ENCODE measurements around the gene KCNMA1. TPM values are rescaled to one million over a fixed set of nuclear protein-coding genes. Genes with fewer than 3 reads are reported as not detected.

KCNMA1 gene
- total RNA-seq, 2 donors from 2014 or later = 5.9 to 9.3 TPM

GRCh38 chr10:77393821-77394501 is 243.6 kb downstream of the KCNMA1 start:
- Histone ChIP-seq H3K36me3 (replicated peaks in 1 of 2; ENCODE audit: insufficient read depth in 1 of 2, low read depth in 2 of 2) (no peaks in the 10 kb centered on the region), H3K9me3 (no peaks in the 10 kb centered on the region), H3K4me3 (no peak overlapping the region), H3K27me3 (no peaks in the 10 kb centered on the region), H3K4me1 (peaks cover 50% of the 10 kb centered on the region), H3K27ac (no peak overlapping the region)
- no peak for ATAC-seq
- TF ChIP-seq, protein P1, sequence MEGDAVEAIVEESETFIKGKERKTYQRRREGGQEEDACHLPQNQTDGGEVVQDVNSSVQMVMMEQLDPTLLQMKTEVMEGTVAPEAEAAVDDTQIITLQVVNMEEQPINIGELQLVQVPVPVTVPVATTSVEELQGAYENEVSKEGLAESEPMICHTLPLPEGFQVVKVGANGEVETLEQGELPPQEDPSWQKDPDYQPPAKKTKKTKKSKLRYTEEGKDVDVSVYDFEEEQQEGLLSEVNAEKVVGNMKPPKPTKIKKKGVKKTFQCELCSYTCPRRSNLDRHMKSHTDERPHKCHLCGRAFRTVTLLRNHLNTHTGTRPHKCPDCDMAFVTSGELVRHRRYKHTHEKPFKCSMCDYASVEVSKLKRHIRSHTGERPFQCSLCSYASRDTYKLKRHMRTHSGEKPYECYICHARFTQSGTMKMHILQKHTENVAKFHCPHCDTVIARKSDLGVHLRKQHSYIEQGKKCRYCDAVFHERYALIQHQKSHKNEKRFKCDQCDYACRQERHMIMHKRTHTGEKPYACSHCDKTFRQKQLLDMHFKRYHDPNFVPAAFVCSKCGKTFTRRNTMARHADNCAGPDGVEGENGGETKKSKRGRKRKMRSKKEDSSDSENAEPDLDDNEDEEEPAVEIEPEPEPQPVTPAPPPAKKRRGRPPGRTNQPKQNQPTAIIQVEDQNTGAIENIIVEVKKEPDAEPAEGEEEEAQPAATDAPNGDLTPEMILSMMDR (IDR thresholded peaks at IDR 0.05) = no peak
- TF ChIP-seq POLR2A (IDR thresholded peaks at IDR 0.05) = no peak
- no peak for DNase-seq
- 88 to 95% methylated on average over 5 to 9 of the region's 9 CpGs for WGBS, 2 donors
- intact Hi-C loops (cut with DNase I) = no loop called here

- TF ChIP-seq POLR2A (IDR thresholded peaks at IDR 0.05) = no peak
- TF ChIP-seq, protein P1 (IDR thresholded peaks at IDR 0.05) = no peak
- 91 to 100% methylated on average over 3 of the region's 3 CpGs for WGBS, 2 donors
- peaks cover 50% of the 10 kb centered on the region for H3K4me1 ChIP-seq
- no peaks in the 10 kb centered on the region for H3K27me3 ChIP-seq
- H3K4me3 ChIP-seq = no peak overlapping the region
- H3K36me3 ChIP-seq (replicated peaks in 1 of 2; ENCODE audit: insufficient read depth in 1 of 2, low read depth in 2 of 2) = no peaks in the 10 kb centered on the region
- no peak for DNase-seq
- no peak overlapping the region for H3K27ac ChIP-seq
- intact Hi-C loops (cut with DNase I) = no loop called here
- no peak for ATAC-seq
- no peaks in the 10 kb centered on the region for H3K9me3 ChIP-seq
Measured at GRCh38 chr10:77393411-77393810, 244.2 kb downstream of the KCNMA1 start.

DNA sequence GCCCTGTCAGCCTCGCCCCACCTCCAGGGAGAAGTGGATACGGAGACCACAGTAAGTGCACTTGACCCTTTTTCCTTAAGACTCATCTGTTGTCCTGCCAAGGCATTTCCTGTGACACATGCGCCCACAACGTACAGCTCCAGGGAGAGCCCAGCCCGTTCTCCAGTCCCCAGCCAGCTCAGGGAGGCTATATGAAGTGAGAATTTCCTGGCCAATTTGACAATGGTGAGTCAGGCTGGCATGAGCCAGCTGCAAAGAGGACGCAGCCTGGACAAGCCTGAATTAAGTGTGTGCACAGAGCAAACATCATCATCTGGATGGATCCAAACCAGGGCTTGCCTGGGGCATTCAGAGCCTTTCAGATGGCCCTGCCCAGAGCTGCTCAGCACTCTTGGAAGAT is 244.8 kb downstream of the KCNMA1 start:
- intact Hi-C loops (cut with DNase I) = no loop called here
- no peak for DNase-seq
- Histone ChIP-seq H3K27me3 (no peaks in the 10 kb centered on the region), H3K4me3 (no peak overlapping the region), H3K36me3 (replicated peaks in 1 of 2; ENCODE audit: insufficient read depth in 1 of 2, low read depth in 2 of 2) (no peaks in the 10 kb centered on the region), H3K4me1 (peaks cover 52% of the 10 kb centered on the region), H3K9me3 (no peaks in the 10 kb centered on the region), H3K27ac (no peak overlapping the region)
- no peak for ATAC-seq
- TF ChIP-seq POLR2A (IDR thresholded peaks at IDR 0.05) = no peak
- TF ChIP-seq, protein P1 (IDR thresholded peaks at IDR 0.05) = no peak
- WGBS, 2 donors = 77 to 78% methylated on average over 6 of the region's 6 CpGs

DNA sequence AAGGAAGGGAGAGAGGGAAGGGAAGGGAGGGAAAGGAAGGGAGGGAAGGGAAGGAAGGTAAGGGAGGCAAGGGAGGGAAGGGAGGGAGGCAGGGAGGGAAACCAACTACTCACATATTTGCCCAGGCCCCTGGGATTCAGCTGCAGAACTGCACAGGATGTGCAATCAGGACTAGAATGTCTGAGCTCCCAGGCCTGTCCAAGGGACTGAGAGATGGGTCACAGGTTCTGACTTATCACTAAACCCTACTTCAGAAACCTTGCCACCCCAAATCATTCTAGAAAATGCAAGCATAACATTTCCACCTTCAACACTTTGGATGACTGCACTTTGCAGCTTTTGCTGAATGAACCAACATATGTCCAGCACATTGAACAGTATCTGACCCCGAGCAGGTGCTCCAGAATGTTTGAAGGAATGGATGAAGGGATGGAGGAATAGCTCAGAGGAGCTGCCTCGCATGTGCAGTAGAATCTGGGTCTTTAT is 245.3 kb downstream of the KCNMA1 start:
- Histone ChIP-seq H3K36me3 (replicated peaks in 1 of 2; ENCODE audit: insufficient read depth in 1 of 2, low read depth in 2 of 2) (no peaks in the 10 kb centered on the region), H3K4me1 (peaks cover 58% of the 10 kb centered on the region), H3K9me3 (no peaks in the 10 kb centered on the region), H3K27me3 (no peaks in the 10 kb centered on the region), H3K27ac (no peak overlapping the region), H3K4me3 (no peak overlapping the region)
- WGBS, 2 donors = 94 to 100% methylated on average over 2 of the region's 2 CpGs
- peak in 1 of 4 donors; percentile 16 for DNase-seq
- TF ChIP-seq POLR2A (IDR thresholded peaks at IDR 0.05) = no peak
- TF ChIP-seq, protein P1 (IDR thresholded peaks at IDR 0.05) = peak in 2 of 7 experiments; percentile 1 to 5
- intact Hi-C loops (cut with DNase I) = no loop called here
- peak; percentile 22 for ATAC-seq
